ENCODE measurements around the gene OR51B4. TPM values are rescaled to one million over a fixed set of nuclear protein-coding genes. Genes with fewer than 3 reads are reported as not detected.
"Not testable (repeated sequence)": the region's sequence is repeated elsewhere in the genome, so short reads cannot be mapped to it uniquely, and the experiment has no call there.

The OR51B4 gene
- total RNA-seq, 1 donor, result not detected

GRCh38 chr11:5336331-5336730 is 34.6 kb upstream of the OR51B4 start:
- Histone ChIP-seq H2AFZ (ENCODE audit: low read length) (no peak overlapping the region), H3K27me3 (ENCODE audit: insufficient read depth, low read length) (no peaks in the 10 kb centered on the region), H3K4me2 (ENCODE audit: insufficient read depth, low read length) (no peak overlapping the region), H3K79me2 (ENCODE audit: insufficient read depth, low read length) (no peaks in the 10 kb centered on the region), H3K36me3 (ENCODE audit: insufficient read depth, low read length) (no peaks in the 10 kb centered on the region), H4K20me1 (ENCODE audit: insufficient read depth, low read length) (no peaks in the 10 kb centered on the region), H3K4me3 (ENCODE audit: insufficient read depth, low read length) (no peak overlapping the region), H3K9me3 (ENCODE audit: low read depth, low read length) (no peaks in the 10 kb centered on the region), H3K27ac (ENCODE audit: low read depth, low read length) (no peak overlapping the region), H3K4me1 (ENCODE audit: insufficient read depth, low read length) (peaks cover 16% of the 10 kb centered on the region)
- no peak for DNase-seq (ENCODE audit: insufficient read length, low spot score, missing footprints)
- no peak for TF ChIP-seq CTCF (IDR thresholded peaks at IDR 0.05; ENCODE audit: extremely low read depth, low read depth, low read length)

- Histone ChIP-seq H3K4me1 (ENCODE audit: insufficient read depth, low read length) (peaks cover 16% of the 10 kb centered on the region), H3K27me3 (ENCODE audit: insufficient read depth, low read length) (no peaks in the 10 kb centered on the region), H3K27ac (ENCODE audit: low read depth, low read length) (no peak overlapping the region), H3K4me3 (ENCODE audit: insufficient read depth, low read length) (no peak overlapping the region), H3K9me3 (ENCODE audit: low read depth, low read length) (no peaks in the 10 kb centered on the region), H3K36me3 (ENCODE audit: insufficient read depth, low read length) (no peaks in the 10 kb centered on the region), H3K79me2 (ENCODE audit: insufficient read depth, low read length) (no peaks in the 10 kb centered on the region), H2AFZ (ENCODE audit: low read length) (peak overlapping the region; percentile 24), H3K4me2 (ENCODE audit: insufficient read depth, low read length) (no peak overlapping the region), H4K20me1 (ENCODE audit: insufficient read depth, low read length) (no peaks in the 10 kb centered on the region)
- no peak for DNase-seq (ENCODE audit: insufficient read length, low spot score, missing footprints)
- TF ChIP-seq CTCF (IDR thresholded peaks at IDR 0.05; ENCODE audit: extremely low read depth, low read depth, low read length), result no peak
These were observed 33.4 kb upstream of the OR51B4 start for GRCh38 chr11:5335170-5335569.

GRCh38 chr11:5324197-5324596 is 22.5 kb upstream of the OR51B4 start, which contains the start of gene OR51B2:
Gene OR51B2 (minus strand): TSS chr11:5324297. CDS start chr11:5324297, 0 bp downstream.
- H3K4me2 ChIP-seq (ENCODE audit: insufficient read depth, low read length), result peak within 1 kb of the TSS; percentile 2
- H2AFZ ChIP-seq (ENCODE audit: low read length), result peak within 1 kb of the TSS; percentile 74

GRCh38 chr11:5317292-5317691 is 15.5 kb upstream of the OR51B4 start:
- no peaks in the 10 kb centered on the region for H3K36me3 ChIP-seq (ENCODE audit: insufficient read depth, low read length)
- H2AFZ ChIP-seq (ENCODE audit: low read length), result no peak overlapping the region
- H3K4me2 ChIP-seq (ENCODE audit: insufficient read depth, low read length), result no peak overlapping the region
- no peaks in the 10 kb centered on the region for H4K20me1 ChIP-seq (ENCODE audit: insufficient read depth, low read length)
- H3K79me2 ChIP-seq (ENCODE audit: insufficient read depth, low read length), result no peaks in the 10 kb centered on the region
- H3K4me3 ChIP-seq (ENCODE audit: insufficient read depth, low read length), result no peak overlapping the region
- H3K9me3 ChIP-seq (ENCODE audit: low read depth, low read length), result no peaks in the 10 kb centered on the region
- H3K4me1 ChIP-seq (ENCODE audit: insufficient read depth, low read length), result no peaks in the 10 kb centered on the region
- H3K27me3 ChIP-seq (ENCODE audit: insufficient read depth, low read length), result no peaks in the 10 kb centered on the region
- TF ChIP-seq CTCF (IDR thresholded peaks at IDR 0.05; ENCODE audit: extremely low read depth, low read depth, low read length), result peak; percentile 12
- no peak for DNase-seq (ENCODE audit: insufficient read length, low spot score, missing footprints)
- no peak overlapping the region for H3K27ac ChIP-seq (ENCODE audit: low read depth, low read length)

More at GRCh38 chr11:5324197-5324596, 22.5 kb upstream of the OR51B4 start, which contains the start of gene OR51B2:
- Histone ChIP-seq H4K20me1 (ENCODE audit: insufficient read depth, low read length) (no peaks in the 10 kb centered on the region), H3K79me2 (ENCODE audit: insufficient read depth, low read length) (no peaks in the 10 kb centered on the region), H3K36me3 (ENCODE audit: insufficient read depth, low read length) (no peaks in the 10 kb centered on the region), H3K4me3 (ENCODE audit: insufficient read depth, low read length) (no peak within 1 kb of the TSS), H3K9me3 (ENCODE audit: low read depth, low read length) (no peaks in the 10 kb centered on the region), H3K27ac (ENCODE audit: low read depth, low read length) (no peak within 1 kb of the TSS), H3K27me3 (ENCODE audit: insufficient read depth, low read length) (no peaks in the 10 kb centered on the region), H3K4me1 (ENCODE audit: insufficient read depth, low read length) (no peaks in the 10 kb centered on the region)
- no peak for TF ChIP-seq CTCF (IDR thresholded peaks at IDR 0.05; ENCODE audit: extremely low read depth, low read depth, low read length)
- no peak for DNase-seq (ENCODE audit: insufficient read length, low spot score, missing footprints)

GRCh38 chr11:5313326-5314023 is 11.7 kb upstream of the OR51B4 start:
- DNase-seq (ENCODE audit: insufficient read length, low spot score, missing footprints); H4K20me1 ChIP-seq (ENCODE audit: insufficient read depth, low read length); H3K4me1 ChIP-seq (ENCODE audit: insufficient read depth, low read length); H3K9me3 ChIP-seq (ENCODE audit: low read depth, low read length); H3K27ac ChIP-seq (ENCODE audit: low read depth, low read length); H3K4me3 ChIP-seq (ENCODE audit: insufficient read depth, low read length); H3K4me2 ChIP-seq (ENCODE audit: insufficient read depth, low read length); H3K27me3 ChIP-seq (ENCODE audit: insufficient read depth, low read length); H3K79me2 ChIP-seq (ENCODE audit: insufficient read depth, low read length); H3K36me3 ChIP-seq (ENCODE audit: insufficient read depth, low read length); H2AFZ ChIP-seq (ENCODE audit: low read length): not testable (repeated sequence)

All from osteoblast (primary cell).